DND-41 (cell line): ENCODE results near the gene CAPN12.

Experiments
- ATAC-seq: fragments of 200-7000 bp; cut with Tn5 transposase; 3 replicates; pipeline ENCODE4 v1.9.1; 2021; ENCODE audit warnings: low read depth; ENCODE audit not compliant: insufficient read depth
- DNase-seq: peaks from one replicate; pipeline ENCODE4 v3.0.0-alpha.2; 2020
- H2AFZ ChIP-seq: 2 replicates; pipeline ENCODE4 v1.6.0; 2012; ENCODE audit warnings: low read depth, low read length
- H3K27ac ChIP-seq: 2 replicates; pipeline ENCODE4 v1.5.1; 2012; ENCODE audit warnings: low read length, inconsistent platforms
- H3K27me3 ChIP-seq: fragments of 200-600 bp; sonication (generic); 2 replicates; pipeline ENCODE4 v1.6.0; 2012; ENCODE audit warnings: low read length, mild to moderate bottlenecking, inconsistent platforms; ENCODE audit not compliant: insufficient read depth, poor library complexity
- H3K36me3 ChIP-seq: 2 replicates; pipeline ENCODE4 v1.5.1; 2012; ENCODE audit warnings: low read length, inconsistent platforms; ENCODE audit not compliant: insufficient read depth
- H3K4me1 ChIP-seq: 2 replicates; pipeline ENCODE4 v1.5.1; 2012; ENCODE audit warnings: mild to moderate bottlenecking, low read length; ENCODE audit not compliant: insufficient read depth
- H3K4me2 ChIP-seq: 2 replicates; pipeline ENCODE4 v1.6.0; 2012; ENCODE audit warnings: mild to moderate bottlenecking, moderate library complexity, low read length, inconsistent platforms; ENCODE audit not compliant: insufficient read depth
- H3K4me3 ChIP-seq, 2 experiments: fragments of 200-600 bp in 1 of 2; shearing (Covaris generic) in 1 of 2; 2 replicates each; pipeline ENCODE4 v1.5.1; 2012 to 2016; ENCODE audit warnings: inconsistent platforms in 2 of 2, low read length in 2 of 2, mild to moderate bottlenecking in 2 of 2, low read depth in 1 of 2, moderate library complexity in 1 of 2
- H3K79me2 ChIP-seq: 2 replicates; pipeline ENCODE4 v1.6.0; 2012; ENCODE audit warnings: low read length, inconsistent platforms; ENCODE audit not compliant: insufficient read depth
- H3K9ac ChIP-seq: 2 replicates; pipeline ENCODE4 v1.6.0; 2012; ENCODE audit warnings: low read depth, mild to moderate bottlenecking, inconsistent platforms, low read length, moderate library complexity
- H3K9me3 ChIP-seq: 2 replicates; pipeline ENCODE4 v1.5.1; 2012; ENCODE audit warnings: low read length, moderate library complexity, mild to moderate bottlenecking, inconsistent platforms; ENCODE audit not compliant: insufficient read depth, severe bottlenecking
- H4K20me1 ChIP-seq: 2 replicates; pipeline ENCODE4 v1.6.0; 2012; ENCODE audit warnings: low read length; ENCODE audit not compliant: insufficient read depth
- EZH2 ChIP-seq: IDR thresholded peaks from 3 replicates; pipeline ENCODE4 v1.6.1; 2012; ENCODE audit warnings: borderline replicate concordance, low read depth, mild to moderate bottlenecking, moderate library complexity, low read length, inconsistent platforms; ENCODE audit not compliant: severe bottlenecking
- TF ChIP-seq, protein P1 (sequence below): IDR thresholded peaks from 2 replicates; pipeline ENCODE4 v1.5.1; 2012; ENCODE audit warnings: borderline replicate concordance, low read length, moderate library complexity, mild to moderate bottlenecking; ENCODE audit not compliant: poor library complexity, severe bottlenecking; ENCODE audit errors: extremely low read depth

Gene CAPN12

DNA sequence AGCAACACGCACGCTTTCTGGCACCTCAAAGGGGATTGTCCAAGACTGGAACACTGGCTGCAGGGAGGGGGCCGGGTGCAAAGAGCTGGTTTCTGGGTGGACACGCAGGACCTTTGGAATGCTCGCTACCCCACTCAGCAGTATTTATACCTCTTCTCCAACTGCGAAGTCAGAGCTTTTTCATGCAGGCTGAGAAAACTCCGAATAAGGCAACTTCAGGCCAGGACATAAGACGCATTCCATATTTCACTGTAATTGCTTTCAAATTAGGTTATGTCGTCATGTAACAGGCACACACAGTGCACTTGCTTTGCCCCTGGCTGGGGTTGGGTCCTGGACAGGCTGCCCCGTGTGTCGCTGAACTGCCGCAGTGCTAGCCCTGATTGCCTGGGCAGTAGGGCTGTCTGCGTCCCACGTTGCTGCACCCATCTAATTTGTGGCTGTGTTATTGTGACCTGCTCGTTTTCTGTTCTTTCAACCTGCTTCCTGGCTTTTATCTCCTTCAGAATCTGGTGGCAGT lies 52.3 kb downstream of the CAPN12 start:
- DNase-seq (no peak), ATAC-seq (no peak)
- TF ChIP-seq, protein P1, sequence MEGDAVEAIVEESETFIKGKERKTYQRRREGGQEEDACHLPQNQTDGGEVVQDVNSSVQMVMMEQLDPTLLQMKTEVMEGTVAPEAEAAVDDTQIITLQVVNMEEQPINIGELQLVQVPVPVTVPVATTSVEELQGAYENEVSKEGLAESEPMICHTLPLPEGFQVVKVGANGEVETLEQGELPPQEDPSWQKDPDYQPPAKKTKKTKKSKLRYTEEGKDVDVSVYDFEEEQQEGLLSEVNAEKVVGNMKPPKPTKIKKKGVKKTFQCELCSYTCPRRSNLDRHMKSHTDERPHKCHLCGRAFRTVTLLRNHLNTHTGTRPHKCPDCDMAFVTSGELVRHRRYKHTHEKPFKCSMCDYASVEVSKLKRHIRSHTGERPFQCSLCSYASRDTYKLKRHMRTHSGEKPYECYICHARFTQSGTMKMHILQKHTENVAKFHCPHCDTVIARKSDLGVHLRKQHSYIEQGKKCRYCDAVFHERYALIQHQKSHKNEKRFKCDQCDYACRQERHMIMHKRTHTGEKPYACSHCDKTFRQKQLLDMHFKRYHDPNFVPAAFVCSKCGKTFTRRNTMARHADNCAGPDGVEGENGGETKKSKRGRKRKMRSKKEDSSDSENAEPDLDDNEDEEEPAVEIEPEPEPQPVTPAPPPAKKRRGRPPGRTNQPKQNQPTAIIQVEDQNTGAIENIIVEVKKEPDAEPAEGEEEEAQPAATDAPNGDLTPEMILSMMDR = no peak
- no peak for TF ChIP-seq EZH2
- no peak overlapping the region for H3K4me3 ChIP-seq
- H3K36me3 ChIP-seq = peaks cover 26% of the 10 kb centered on the region
- no peak overlapping the region for H3K27ac ChIP-seq
- no peak overlapping the region for H2AFZ ChIP-seq
- no peak overlapping the region for H3K4me2 ChIP-seq
- peaks cover 68% of the 10 kb centered on the region for H4K20me1 ChIP-seq
- peaks cover 7% of the 10 kb centered on the region for H3K4me1 ChIP-seq
- H3K79me2 ChIP-seq = peaks cover 94% of the 10 kb centered on the region
- no peak overlapping the region for H3K9ac ChIP-seq
- H3K27me3 ChIP-seq = no peaks in the 10 kb centered on the region
- H3K9me3 ChIP-seq = no peaks in the 10 kb centered on the region

DNA sequence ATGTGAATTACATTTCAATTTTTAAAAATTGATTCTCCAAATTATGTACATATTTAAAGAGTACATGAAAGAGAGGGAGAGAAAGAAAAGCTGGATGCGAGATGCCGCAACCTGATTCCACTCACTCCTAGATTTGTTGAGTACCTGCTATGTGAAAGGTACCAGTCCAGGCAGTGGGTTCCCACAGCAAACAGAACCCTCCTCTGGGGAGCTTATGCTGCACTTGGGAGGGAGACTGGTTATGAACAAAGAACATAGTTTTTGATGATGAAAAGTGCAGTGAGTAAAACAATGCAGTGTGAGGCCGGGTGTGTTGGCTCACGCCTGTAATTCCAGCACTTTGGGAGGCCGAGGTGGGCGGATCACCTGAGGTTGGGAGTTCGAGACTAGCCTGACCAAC lies 53.4 kb downstream of the CAPN12 start:
- peaks cover 7% of the 10 kb centered on the region for H3K4me1 ChIP-seq
- peaks cover 68% of the 10 kb centered on the region for H4K20me1 ChIP-seq
- H3K9me3 ChIP-seq = no peaks in the 10 kb centered on the region
- TF ChIP-seq, protein P1 = no peak
- TF ChIP-seq EZH2 = no peak
- no peaks in the 10 kb centered on the region for H3K27me3 ChIP-seq
- no peak overlapping the region for H3K9ac ChIP-seq
- ATAC-seq (no peak), DNase-seq (no peak)
- no peak overlapping the region for H3K4me2 ChIP-seq
- H3K4me3 ChIP-seq = no peak overlapping the region
- H3K27ac ChIP-seq = no peak overlapping the region
- peaks cover 21% of the 10 kb centered on the region for H3K36me3 ChIP-seq
- H2AFZ ChIP-seq = no peak overlapping the region
- H3K79me2 ChIP-seq = peaks cover 93% of the 10 kb centered on the region

GRCh38 chr19:38690146-38690545 lies 54.1 kb downstream of the CAPN12 start:
- Histone ChIP-seq H3K4me2 (no peak overlapping the region), H3K36me3 (peaks cover 15% of the 10 kb centered on the region), H3K4me1 (peaks cover 7% of the 10 kb centered on the region), H3K4me3 (no peak overlapping the region), H4K20me1 (peaks cover 68% of the 10 kb centered on the region), H3K9me3 (no peaks in the 10 kb centered on the region), H3K79me2 (peaks cover 93% of the 10 kb centered on the region), H3K27me3 (no peaks in the 10 kb centered on the region), H3K27ac (no peak overlapping the region), H3K9ac (no peak overlapping the region), H2AFZ (no peak overlapping the region)
- no peak for ATAC-seq
- TF ChIP-seq, protein P1 = no peak
- no peak for TF ChIP-seq EZH2
- DNase-seq = no peak

GRCh38 chr19:38687837-38688378 lies 56.4 kb downstream of the CAPN12 start:
- Histone ChIP-seq H3K79me2 (peaks cover 96% of the 10 kb centered on the region), H3K27ac (no peak overlapping the region), H3K4me3 (no peak overlapping the region), H3K9me3 (no peaks in the 10 kb centered on the region), H2AFZ (no peak overlapping the region), H4K20me1 (peaks cover 72% of the 10 kb centered on the region), H3K4me1 (0 out of 2 replicates have a peak, but pooled peaks cover 3% of the 10 kb centered on the region), H3K9ac (no peak overlapping the region), H3K4me2 (no peak overlapping the region), H3K36me3 (0 out of 2 replicates have a peak, but pooled peaks cover 7% of the 10 kb centered on the region), H3K27me3 (no peaks in the 10 kb centered on the region)
- no peak for DNase-seq
- TF ChIP-seq, protein P1 = no peak
- ATAC-seq = no peak
